ENCODE data around the gene PERM1. TPM values are rescaled to one million over a fixed set of nuclear protein-coding genes. Genes with fewer than 3 reads are reported as not detected.

The PERM1 gene
- total and polyA plus RNA-seq, 4 donors, result under 0.01 to 0.06 TPM; not detected in 2

DNA sequence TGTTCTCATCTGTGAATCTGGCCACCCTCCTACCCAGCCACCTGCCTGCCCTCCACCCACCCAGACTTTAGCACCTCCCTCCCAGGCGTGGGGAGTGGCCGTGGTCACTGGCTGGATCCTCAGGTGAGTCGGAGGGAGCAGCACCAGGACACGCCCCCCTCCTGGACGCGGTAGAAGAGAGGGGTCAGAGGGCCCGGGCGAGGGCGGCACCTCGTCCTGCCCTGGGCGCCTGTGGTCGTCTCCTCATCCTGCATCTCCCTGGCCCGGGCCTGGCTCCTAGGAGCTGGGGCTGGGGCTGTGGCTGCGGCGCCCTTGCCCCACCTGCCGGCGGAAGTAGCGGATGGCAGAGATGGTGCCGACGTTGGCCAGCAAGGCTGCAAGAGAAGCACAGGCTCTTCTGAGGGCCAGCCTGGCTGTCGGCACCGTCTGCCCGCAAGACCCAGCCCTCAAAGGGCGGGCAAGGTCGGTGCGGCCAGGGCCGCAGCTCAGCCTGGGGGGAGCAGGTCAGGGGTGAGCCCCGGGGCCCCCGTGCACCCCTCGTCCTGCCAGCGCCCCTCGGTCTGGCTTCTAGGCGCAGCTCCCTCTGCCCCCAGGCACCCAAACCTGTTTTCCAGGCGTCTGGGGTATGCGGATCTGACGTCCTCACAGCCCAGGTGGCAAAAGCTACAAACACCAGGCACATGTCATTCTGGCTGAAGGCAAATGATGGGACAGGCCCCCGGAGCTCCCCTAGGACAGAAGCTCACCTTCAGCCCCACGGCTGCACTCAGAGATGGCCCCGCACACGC lies 5.8 kb downstream of the PERM1 start (continued):
- TF ChIP-seq, protein P1, sequence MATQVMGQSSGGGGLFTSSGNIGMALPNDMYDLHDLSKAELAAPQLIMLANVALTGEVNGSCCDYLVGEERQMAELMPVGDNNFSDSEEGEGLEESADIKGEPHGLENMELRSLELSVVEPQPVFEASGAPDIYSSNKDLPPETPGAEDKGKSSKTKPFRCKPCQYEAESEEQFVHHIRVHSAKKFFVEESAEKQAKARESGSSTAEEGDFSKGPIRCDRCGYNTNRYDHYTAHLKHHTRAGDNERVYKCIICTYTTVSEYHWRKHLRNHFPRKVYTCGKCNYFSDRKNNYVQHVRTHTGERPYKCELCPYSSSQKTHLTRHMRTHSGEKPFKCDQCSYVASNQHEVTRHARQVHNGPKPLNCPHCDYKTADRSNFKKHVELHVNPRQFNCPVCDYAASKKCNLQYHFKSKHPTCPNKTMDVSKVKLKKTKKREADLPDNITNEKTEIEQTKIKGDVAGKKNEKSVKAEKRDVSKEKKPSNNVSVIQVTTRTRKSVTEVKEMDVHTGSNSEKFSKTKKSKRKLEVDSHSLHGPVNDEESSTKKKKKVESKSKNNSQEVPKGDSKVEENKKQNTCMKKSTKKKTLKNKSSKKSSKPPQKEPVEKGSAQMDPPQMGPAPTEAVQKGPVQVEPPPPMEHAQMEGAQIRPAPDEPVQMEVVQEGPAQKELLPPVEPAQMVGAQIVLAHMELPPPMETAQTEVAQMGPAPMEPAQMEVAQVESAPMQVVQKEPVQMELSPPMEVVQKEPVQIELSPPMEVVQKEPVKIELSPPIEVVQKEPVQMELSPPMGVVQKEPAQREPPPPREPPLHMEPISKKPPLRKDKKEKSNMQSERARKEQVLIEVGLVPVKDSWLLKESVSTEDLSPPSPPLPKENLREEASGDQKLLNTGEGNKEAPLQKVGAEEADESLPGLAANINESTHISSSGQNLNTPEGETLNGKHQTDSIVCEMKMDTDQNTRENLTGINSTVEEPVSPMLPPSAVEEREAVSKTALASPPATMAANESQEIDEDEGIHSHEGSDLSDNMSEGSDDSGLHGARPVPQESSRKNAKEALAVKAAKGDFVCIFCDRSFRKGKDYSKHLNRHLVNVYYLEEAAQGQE (IDR thresholded peaks at IDR 0.05), result no peak
- TF ChIP-seq HNF4A (conservative IDR thresholded peaks at IDR 0.05), result no peak

DNA sequence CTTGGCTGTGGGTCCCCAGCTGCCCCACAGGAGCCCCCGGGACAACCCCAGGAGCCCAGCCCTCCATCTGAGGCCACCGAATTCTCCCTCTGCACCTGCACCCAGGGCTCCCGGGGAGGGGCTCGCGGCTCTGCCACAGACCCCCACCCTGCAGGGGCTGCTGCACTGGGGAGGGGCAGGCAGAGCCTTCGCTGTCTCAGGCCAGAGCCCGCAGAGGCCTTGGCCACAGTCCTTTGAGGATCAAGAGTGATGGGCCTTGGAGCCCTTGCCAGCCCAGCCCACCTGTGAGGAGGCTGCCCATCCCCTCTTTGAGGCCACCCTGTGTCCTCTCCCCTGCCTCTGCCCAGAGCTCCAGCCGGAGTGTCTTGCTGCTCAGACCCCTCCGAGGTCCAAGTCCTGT lies 6.5 kb downstream of the PERM1 start:
- Histone ChIP-seq H3K4me1 (ENCODE audit: control insufficient read depth in 4 of 4, insufficient read depth in 4 of 4, low read length in 3 of 4) (peaks cover 0 to 6% (median under 1%) of the 10 kb centered on the region in 4 donors), H3K4me3 (ENCODE audit: low read depth in 1 of 3, low read length in 3 of 3) (no peak overlapping the region), H3K27me3 (ENCODE audit: control insufficient read depth in 4 of 4, insufficient read depth in 4 of 4, low read length in 3 of 4) (peaks cover 0 to 24% (median 1%) of the 10 kb centered on the region in 4 donors), H3K9ac (ENCODE audit: low read depth in 1 of 2, low read length in 2 of 2) (no peak overlapping the region), H3K9me3 (ENCODE audit: control insufficient read depth in 4 of 4, low read length in 3 of 4) (no peaks in the 10 kb centered on the region), H3K27ac (ENCODE audit: low read depth in 1 of 2, low read length in 2 of 2) (no peak overlapping the region), H3K36me3 (ENCODE audit: control insufficient read depth in 4 of 4, insufficient read depth in 3 of 4, low read depth in 1 of 4, low read length in 3 of 4) (no peaks in the 10 kb centered on the region)
- WGBS, result 69% methylated on average over 9 of the region's 9 CpGs
- no peak for DNase-seq (ENCODE audit: low spot score)
- TF ChIP-seq, protein P1 (IDR thresholded peaks at IDR 0.05), result no peak
- no peak for TF ChIP-seq RAD21 (IDR thresholded peaks at IDR 0.05)
- no peak for TF ChIP-seq HNF4G (IDR thresholded peaks at IDR 0.05)
- no peak for TF ChIP-seq TAF1 (conservative IDR thresholded peaks at IDR 0.05)
- TF ChIP-seq, protein P2, sequence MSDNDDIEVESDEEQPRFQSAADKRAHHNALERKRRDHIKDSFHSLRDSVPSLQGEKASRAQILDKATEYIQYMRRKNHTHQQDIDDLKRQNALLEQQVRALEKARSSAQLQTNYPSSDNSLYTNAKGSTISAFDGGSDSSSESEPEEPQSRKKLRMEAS (IDR thresholded peaks at IDR 0.05), result no peak
- TF ChIP-seq GABPA (IDR thresholded peaks at IDR 0.05 in 1 of 2, conservative IDR thresholded peaks at IDR 0.05 in 1 of 2), result no peak
- TF ChIP-seq SP1 (IDR thresholded peaks at IDR 0.05), result no peak
- TF ChIP-seq, protein P3, sequence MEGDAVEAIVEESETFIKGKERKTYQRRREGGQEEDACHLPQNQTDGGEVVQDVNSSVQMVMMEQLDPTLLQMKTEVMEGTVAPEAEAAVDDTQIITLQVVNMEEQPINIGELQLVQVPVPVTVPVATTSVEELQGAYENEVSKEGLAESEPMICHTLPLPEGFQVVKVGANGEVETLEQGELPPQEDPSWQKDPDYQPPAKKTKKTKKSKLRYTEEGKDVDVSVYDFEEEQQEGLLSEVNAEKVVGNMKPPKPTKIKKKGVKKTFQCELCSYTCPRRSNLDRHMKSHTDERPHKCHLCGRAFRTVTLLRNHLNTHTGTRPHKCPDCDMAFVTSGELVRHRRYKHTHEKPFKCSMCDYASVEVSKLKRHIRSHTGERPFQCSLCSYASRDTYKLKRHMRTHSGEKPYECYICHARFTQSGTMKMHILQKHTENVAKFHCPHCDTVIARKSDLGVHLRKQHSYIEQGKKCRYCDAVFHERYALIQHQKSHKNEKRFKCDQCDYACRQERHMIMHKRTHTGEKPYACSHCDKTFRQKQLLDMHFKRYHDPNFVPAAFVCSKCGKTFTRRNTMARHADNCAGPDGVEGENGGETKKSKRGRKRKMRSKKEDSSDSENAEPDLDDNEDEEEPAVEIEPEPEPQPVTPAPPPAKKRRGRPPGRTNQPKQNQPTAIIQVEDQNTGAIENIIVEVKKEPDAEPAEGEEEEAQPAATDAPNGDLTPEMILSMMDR (IDR thresholded peaks at IDR 0.05; ENCODE audit: low read depth, low read length, missing input control), result no peak
- no peak for TF ChIP-seq HNF4A (conservative IDR thresholded peaks at IDR 0.05)
- no peak for TF ChIP-seq NR2F2 (IDR thresholded peaks at IDR 0.05)
- TF ChIP-seq, protein P4, sequence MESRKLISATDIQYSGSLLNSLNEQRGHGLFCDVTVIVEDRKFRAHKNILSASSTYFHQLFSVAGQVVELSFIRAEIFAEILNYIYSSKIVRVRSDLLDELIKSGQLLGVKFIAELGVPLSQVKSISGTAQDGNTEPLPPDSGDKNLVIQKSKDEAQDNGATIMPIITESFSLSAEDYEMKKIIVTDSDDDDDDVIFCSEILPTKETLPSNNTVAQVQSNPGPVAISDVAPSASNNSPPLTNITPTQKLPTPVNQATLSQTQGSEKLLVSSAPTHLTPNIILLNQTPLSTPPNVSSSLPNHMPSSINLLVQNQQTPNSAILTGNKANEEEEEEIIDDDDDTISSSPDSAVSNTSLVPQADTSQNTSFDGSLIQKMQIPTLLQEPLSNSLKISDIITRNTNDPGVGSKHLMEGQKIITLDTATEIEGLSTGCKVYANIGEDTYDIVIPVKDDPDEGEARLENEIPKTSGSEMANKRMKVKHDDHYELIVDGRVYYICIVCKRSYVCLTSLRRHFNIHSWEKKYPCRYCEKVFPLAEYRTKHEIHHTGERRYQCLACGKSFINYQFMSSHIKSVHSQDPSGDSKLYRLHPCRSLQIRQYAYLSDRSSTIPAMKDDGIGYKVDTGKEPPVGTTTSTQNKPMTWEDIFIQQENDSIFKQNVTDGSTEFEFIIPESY (IDR thresholded peaks at IDR 0.05), result no peak
- TF ChIP-seq FOXA1 (IDR thresholded peaks at IDR 0.05), result no peak

Data from liver (tissue), 9 donors.